Chondrocyte (in vitro differentiated cells): ENCODE data around the gene MAST1. TPM values are rescaled to one million over a fixed set of nuclear protein-coding genes. Genes with fewer than 3 reads are reported as not detected.
"Not testable (repeated sequence)": the region's sequence is repeated elsewhere in the genome, so short reads cannot be mapped to it uniquely, and the experiment has no call there.

ENCODE experiments used
- DNase-seq: peaks from one replicate; pipeline ENCODE4 v3.0.0; 2021; ENCODE audit warnings: mixed read lengths, low spot score
- H3K27ac Mint-ChIP-seq: one replicate; pipeline ENCODE4 v1.8.0; 2021; ENCODE audit warnings: mild to moderate bottlenecking, moderate library complexity, mixed read lengths; ENCODE audit not compliant: unreplicated experiment
- H3K27me3 Mint-ChIP-seq: 2 replicates; pipeline ENCODE4 v1.8.0; 2021; ENCODE audit warnings: low read depth, mixed read lengths
- H3K36me3 Mint-ChIP-seq: 2 replicates; pipeline ENCODE4 v1.8.0; 2021; ENCODE audit warnings: low read depth, mixed read lengths
- H3K4me1 Mint-ChIP-seq: 2 replicates; pipeline ENCODE4 v1.8.0; 2021; ENCODE audit warnings: low read depth, mild to moderate bottlenecking, mixed read lengths
- H3K4me3 Mint-ChIP-seq: one replicate; pipeline ENCODE4 v1.8.0; 2021; ENCODE audit warnings: mild to moderate bottlenecking, moderate library complexity, mixed read lengths; ENCODE audit not compliant: unreplicated experiment
- H3K9me3 Mint-ChIP-seq: 2 replicates; pipeline ENCODE4 v1.8.0; 2021; ENCODE audit warnings: low read depth, mixed read lengths
- CTCF ChIP-seq: fragments of 200-600 bp; sonication (generic); IDR thresholded peaks from 2 replicates; pipeline ENCODE4 v1.5.0; 2021; ENCODE audit warnings: antibody characterized with exemption, mild to moderate bottlenecking, moderate library complexity
- total RNA-seq: library from RNA; stranded (reverse); gene quantifications from 3 replicates; pipeline ENCODE4 v1.2.1, GENCODE V29; 2021

Gene MAST1
- total RNA-seq, 1 donor from 2014 or later = 1.6 TPM

GRCh38 chr19:12843328-12843727 is 5.0 kb downstream of the MAST1 start:
- no peak for DNase-seq
- no peaks in the 10 kb centered on the region for H3K9me3 Mint-ChIP-seq
- TF ChIP-seq CTCF = no peak
- H3K4me1 Mint-ChIP-seq = peaks cover 19% of the 10 kb centered on the region
- H3K27ac Mint-ChIP-seq = no peak overlapping the region
- H3K4me3 Mint-ChIP-seq = no peak overlapping the region
- H3K27me3 Mint-ChIP-seq = peaks cover 36% of the 10 kb centered on the region
- peaks cover 2% of the 10 kb centered on the region for H3K36me3 Mint-ChIP-seq

GRCh38 chr19:12843999-12844732 is 5.9 kb downstream of the MAST1 start:
- H3K4me1 Mint-ChIP-seq = peaks cover 17% of the 10 kb centered on the region
- no peak for TF ChIP-seq CTCF
- no peaks in the 10 kb centered on the region for H3K9me3 Mint-ChIP-seq
- DNase-seq = no peak
- no peak overlapping the region for H3K27ac Mint-ChIP-seq
- peaks cover 34% of the 10 kb centered on the region for H3K27me3 Mint-ChIP-seq
- H3K4me3 Mint-ChIP-seq = no peak overlapping the region
- H3K36me3 Mint-ChIP-seq = peaks cover 2% of the 10 kb centered on the region

GRCh38 chr19:12846613-12847012 is 8.3 kb downstream of the MAST1 start:
- H3K27me3 Mint-ChIP-seq = peaks cover 12% of the 10 kb centered on the region
- not testable (repeated sequence) for H3K36me3 Mint-ChIP-seq, H3K4me3 Mint-ChIP-seq, H3K27ac Mint-ChIP-seq, H3K9me3 Mint-ChIP-seq, H3K4me1 Mint-ChIP-seq, DNase-seq

GRCh38 chr19:12847159-12848139 is 9.1 kb downstream of the MAST1 start:
- Mint-ChIP-seq H3K4me1 (peaks cover 3% of the 10 kb centered on the region), H3K27me3 (peaks cover 7% of the 10 kb centered on the region), H3K4me3 (peak overlapping the region; percentile 65)

GRCh38 chr19:12856653-12857052 is 18.3 kb downstream of the MAST1 start:
- Mint-ChIP-seq H3K36me3 (no peaks in the 10 kb centered on the region), H3K27me3 (no peaks in the 10 kb centered on the region)

More at GRCh38 chr19:12847159-12848139, 9.1 kb downstream of the MAST1 start:
- H3K9me3 Mint-ChIP-seq = no peaks in the 10 kb centered on the region
- H3K27ac Mint-ChIP-seq = no peak overlapping the region
- DNase-seq = no peak
- peak; percentile 100 for TF ChIP-seq CTCF
- H3K36me3 Mint-ChIP-seq = peaks cover 2% of the 10 kb centered on the region

More at GRCh38 chr19:12856653-12857052, 18.3 kb downstream of the MAST1 start:
- peaks cover 4% of the 10 kb centered on the region for H3K9me3 Mint-ChIP-seq
- DNase-seq = no peak
- TF ChIP-seq CTCF = no peak
- no peak overlapping the region for H3K27ac Mint-ChIP-seq
- no peaks in the 10 kb centered on the region for H3K4me1 Mint-ChIP-seq
- no peak overlapping the region for H3K4me3 Mint-ChIP-seq
